Ammon's horn (tissue), 1 donor: ENCODE measurements around the gene ARGLU1.

ENCODE experiments used
- DNase-seq: peaks from one replicate; pipeline ENCODE4 v3.0.0-alpha.2; 2016; ENCODE audit warnings: low spot score

The ARGLU1 gene

DNA sequence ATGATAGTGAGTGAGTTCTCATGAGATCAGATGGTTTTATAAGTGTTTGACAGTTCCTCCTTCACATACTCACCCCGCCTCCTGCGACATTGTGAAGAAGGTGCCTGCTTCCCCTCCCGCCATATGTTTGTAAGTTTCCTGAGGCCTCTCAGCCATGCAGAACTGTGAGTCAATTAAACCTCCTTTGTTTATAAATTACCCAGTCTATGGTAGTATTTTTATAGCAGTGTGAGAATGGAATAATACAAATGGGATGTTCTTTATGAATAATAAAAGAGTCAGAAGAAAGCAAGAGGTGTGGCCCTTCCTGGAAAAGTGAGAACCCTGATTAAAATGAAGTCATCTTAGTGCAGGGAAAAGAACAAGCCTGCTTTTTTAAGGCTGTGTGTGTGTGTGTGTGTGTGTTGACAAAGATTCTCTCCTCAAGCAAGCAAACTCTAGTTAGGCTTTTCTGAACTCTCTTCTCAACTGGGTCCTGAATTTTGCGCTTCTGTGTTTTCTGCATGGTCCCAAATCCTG is 18.8 kb upstream of the ARGLU1 start:
- no peak for DNase-seq

DNA sequence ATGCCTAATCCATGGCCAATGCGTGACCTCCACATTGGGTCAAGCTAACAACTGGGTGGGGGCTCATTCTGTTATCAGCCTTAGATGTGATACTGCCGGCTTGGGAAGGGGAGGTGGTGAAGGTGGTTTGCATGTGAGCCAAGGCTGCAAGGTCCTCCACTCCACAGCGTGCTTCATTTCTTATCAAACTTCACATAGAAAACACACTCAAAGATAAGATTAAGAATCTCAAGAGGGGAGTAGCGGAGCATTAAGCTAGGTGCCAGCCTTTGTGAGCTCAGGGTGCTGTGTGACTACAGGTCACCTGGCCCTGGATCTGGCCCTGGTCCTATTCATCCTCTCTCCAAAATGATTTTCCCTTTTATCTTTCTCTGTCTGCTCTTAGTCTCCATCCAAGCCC is 13.3 kb upstream of the ARGLU1 start:
- DNase-seq: no peak

DNA sequence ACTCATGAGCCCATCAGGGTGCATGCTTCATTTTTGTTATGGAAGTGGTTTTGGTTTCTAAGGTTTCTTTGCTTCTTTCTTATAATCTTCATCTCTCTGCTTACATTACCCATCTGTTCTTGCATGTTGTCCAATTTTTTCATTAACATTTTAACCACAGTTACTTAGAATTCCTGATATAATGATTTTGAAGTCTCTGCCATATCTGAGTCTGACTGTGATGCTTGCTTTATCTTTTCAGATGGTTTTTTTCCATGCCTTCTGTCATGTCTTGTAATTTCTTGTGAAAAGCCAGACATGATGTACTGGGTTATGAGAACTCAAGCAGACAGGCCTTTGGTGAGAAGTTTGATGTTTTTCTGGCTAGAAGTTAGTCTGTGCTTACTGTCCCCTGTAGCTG is 8.0 kb upstream of the ARGLU1 start:
- DNase-seq: no peak

DNA sequence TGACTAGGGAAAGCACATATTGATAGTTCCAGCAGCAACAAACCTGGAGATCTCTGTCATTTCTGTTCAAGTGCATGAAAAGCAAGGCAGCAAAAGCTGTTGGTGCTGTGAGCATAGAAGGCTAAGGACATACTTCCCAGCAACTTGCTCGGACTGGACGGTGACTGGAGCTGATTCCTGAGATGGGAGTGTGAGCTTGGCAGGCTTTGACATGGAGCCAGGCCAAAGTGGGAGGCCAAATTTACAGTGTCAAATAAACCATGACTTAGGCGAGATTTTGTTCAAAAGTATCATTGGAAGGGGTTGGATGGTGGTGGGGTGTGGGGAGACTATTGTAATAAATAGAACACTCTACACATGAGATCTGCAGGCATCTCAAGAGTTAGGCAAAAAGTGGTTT is 5.9 kb upstream of the ARGLU1 start:
- DNase-seq: no peak

DNA sequence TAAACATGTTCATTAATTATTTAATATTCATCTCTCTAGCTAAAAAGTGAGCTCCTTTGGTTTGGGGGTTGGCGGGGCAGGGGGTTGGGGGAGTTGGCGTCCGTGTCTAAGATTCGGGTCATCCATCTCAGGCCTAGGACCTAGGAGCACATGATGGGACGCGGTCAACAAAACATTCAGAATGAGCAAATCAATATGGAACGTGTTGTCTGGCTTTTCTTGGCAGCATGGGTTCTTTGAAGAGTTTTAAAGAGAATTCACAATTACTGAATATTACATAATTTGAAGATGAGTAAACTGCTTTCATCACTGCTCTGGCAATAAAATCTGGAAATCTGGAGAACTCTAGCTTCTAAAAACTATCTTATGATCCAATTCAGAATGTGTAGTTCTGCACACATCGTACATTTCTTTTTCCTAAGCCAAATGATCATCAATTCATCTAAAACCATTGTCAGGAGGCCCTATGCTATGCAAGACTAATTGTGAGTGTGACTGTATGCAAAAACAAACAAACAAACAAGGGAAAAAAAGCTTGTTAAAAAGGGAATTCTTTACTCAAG is 5.4 kb upstream of the ARGLU1 start:
- peak; percentile 13 for DNase-seq

DNA sequence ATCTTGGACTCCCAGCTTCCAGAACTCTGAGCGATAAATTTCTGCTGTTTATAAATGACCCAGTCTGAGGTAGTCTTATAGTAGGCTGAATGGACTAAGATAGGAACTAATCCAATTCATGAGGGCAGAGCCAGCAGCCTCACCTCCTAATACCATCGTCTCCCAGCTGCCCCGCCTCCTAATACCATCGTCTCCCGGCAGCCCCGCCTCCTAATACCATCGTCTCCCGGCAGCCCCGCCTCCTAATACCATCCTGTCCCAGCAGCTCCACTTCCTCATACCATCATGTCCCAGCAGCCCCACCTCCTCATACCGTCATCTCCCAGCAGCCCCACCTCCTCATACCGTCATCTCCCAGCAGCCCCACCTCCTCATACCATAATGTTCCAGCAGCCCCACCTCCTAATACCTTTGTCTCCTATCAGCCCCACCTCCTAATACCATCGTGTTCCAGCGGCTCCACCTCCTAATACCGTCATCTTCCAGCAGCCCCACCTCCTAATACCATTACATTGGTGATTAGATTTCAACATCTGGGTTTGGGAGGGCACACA is 2.4 kb upstream of the ARGLU1 start:
- DNase-seq: peak; percentile 21

DNA sequence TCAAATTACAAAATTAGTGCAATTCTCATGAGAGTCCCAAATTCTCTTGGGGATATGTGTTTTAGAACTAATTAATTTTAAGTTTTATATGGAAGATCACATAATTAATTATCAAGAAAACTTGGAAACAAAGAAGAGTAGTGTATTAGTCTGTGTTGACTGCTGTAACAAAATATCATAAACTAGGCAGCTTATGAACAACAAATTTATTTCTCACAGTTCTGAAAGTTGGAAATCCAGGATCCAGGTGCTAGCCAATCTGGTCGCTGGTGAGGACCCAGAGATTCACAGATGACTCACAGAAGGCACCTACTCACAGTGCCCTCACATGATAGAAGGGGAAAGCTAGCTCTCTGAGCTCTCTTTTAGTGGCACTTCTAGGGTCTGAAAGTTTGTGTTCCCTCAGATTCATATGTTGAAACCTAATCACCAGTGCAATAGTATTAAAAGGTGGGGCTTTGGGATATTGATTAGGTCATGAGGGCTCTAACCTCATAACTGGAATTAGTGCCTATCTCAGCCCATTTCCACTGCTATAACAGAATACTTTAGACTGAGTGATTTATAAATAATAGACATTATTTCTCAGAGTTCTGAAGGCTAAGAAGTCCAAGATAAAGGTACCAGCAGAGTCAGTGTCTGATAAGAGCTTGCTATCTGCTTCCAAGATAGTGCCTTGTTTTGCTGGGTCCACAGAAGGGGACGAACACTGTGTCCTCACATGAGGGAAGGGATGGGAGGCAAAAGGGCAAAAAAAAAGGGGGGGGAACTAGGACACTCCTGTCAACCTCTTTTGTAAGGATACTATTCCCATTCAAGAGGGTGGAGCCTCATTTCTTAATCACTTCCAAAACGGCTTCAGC is 1.5 kb upstream of the ARGLU1 start:
- no peak for DNase-seq

DNA sequence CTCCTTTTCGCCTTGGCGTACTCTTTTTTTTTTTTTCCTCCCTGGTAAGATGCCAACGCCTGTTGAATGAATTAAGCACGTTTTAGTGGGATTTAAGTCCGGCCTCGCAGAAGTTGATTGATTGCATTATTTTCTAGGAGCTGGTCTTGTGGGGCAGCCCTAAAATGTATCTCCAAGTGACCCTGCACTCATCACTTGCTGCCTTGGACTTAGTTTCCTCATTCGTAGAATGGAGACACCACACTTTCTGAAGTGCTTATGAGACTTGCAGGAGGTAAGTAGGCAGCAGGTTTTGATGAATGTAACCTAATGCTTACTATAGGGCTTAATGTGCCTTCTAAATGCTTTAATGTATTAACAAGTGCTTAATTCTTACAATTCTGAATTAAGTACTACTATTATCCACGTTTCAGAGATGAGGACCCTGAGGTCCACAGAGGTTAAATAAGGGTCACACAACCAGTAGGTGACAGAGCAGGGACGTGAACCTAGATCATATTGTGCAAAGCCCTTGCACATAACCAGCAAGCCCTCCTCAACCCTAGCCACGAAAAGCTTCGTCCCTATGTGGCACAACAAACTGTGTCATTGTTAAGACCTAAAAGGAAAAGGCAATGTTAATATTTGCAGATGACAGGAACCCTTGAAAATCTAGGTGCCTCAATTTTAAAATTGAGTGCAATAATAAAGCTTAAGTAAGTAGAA is 514 bp upstream of the ARGLU1 start:
- DNase-seq: peak; percentile 7

DNA sequence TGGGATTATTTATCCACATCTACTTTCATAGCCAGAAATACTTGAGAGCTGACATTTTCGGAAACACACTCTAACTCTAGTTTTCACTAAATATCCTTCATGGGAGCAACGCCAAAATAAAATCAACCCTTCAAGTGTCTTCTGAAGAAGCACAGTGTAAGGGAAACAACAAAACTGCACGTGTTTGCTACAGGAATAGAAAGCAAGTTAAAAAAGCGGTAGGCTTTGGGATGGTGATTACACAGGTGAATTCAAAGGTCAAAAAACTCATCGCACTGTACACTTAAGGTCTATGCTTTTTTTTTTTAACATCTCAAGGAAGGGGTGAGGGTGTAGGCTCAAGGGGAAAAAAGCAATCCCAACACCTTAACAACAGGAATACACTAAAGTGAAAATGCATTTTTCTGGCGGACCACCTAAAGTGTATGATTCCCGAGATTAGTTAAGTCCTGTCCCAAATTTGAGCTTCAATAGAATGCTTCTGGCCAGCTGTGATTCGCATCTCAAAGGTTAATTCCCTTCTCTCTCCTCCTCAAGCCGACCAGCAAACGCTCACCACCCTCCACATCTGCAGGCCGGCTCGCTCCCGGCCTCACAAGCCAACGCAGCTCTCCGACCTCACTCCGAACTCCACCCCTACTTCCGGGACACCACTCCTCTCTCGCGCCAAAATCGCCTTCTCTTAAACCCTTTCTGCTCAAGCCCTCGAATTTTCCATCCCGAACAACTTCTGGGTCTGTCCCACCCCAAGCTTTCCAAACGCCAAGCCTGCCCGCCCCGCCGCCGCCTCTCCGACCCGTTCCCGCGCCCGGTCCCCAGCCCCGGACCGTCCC is 1.1 kb downstream of the ARGLU1 start:
- peak; percentile 66 for DNase-seq

DNA sequence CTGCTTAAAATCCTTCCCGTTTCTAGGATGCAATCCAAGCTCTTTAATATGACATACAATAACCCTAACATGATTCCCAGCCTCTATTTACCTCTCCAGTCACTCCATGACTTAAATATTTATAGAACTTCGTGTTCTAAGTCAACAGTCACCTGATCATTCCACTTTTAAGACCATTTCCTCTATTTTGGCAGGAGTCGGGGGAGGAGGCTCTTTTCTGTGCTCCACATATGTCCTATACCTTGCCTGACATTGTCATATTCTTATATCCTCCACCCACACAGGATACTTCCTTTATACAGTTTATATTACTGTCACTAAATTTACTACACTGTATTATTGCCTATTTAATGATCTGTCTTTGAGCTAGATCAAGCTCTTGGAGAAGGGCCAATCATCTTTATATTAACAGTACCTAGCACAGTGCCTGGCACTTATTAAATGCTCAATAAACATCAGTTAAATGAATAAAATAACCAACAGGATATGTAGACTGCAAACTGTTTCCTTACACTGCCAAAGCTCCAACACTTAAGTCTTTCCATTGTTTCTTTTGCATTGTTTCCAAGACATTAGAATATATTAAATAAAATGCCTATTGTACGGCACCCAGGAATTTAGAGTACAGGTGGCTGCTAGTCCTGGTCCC is 2.7 kb downstream of the ARGLU1 start:
- no peak for DNase-seq

DNA sequence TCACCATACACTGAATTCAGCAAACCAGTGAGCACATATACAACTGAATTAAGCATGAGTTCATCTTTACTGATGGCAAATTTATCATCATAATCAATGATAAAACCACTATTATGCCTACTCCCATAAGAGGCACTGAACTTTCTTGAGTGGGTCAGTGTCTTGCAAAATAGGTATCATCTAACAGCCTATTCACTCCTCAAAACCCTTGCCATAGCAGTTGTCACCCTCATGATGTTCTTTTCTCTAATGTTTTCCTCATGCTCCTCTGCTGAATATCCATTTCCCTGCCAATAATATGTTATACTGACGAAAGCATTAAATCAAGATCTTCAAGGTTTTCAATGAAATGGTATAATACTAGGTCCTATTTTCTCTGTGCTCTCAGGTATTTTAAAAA is 5.6 kb downstream of the ARGLU1 start:
- no peak for DNase-seq

DNA sequence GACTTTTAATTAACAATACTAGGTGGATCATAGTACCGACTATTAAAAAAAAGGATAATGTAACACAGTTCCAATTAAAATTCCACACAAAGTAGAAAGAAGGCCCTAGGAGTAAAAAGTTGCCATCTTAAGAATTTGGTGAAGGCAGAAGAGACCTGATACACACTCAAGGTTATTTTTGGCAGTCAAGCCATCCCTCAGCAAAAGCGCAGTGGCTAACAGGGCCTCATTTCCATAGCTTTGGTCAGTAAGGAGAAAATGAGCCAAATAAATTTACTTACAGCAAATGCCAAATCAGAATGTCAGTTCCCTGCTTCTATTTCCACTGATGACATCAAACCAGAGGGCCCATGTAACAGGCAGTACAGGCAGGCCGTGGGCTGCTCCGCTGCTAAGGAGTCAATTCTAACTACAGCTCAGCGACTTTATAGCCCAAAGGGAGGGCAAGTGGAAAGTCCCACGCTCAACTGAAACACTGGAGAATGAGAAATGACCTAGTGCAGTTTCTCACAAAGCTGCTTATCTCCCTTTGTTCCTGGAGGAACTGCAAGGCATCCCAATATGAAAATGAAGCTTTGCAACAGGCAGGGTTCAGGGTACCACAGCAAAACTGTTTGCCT is 6.3 kb downstream of the ARGLU1 start:
- DNase-seq: peak; percentile 18

DNA sequence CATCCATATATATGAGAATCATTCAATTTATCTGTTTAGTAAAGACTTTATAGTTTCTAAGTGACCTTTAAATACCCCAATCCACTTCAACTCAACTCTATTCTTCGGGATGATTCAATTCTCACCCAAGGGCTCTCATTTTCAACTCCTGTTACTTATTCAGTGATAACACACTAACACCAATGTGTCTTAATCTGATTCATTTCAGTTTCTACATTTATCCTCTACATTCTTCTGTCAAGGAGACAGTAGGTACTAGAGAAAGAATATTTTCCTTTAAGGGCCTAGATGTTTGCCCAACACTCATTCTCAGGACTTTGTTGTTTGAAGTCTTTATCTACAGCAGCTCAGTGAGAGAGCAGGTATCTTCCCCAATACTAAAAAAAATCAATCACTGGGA is 7.1 kb downstream of the ARGLU1 start:
- DNase-seq: no peak

DNA sequence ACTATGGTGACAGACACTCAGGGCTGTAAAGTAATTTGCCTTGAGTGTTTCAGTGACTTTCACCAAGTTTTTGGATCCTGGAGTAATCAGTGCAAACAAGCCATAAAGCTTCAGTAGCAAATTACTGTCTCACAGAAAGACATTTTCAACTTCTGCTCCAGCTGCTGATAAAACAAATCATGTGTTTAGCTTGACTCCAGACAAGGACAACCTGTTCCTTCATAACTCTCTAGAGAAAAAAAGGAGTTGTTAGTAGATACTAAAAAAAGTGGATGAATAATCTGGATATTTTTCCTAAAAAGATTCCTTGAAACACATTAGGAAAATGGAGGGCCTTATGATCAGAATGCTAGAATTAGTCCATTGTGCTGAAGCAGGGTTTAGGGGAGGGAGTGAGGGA is 9.4 kb downstream of the ARGLU1 start:
- no peak for DNase-seq

DNA sequence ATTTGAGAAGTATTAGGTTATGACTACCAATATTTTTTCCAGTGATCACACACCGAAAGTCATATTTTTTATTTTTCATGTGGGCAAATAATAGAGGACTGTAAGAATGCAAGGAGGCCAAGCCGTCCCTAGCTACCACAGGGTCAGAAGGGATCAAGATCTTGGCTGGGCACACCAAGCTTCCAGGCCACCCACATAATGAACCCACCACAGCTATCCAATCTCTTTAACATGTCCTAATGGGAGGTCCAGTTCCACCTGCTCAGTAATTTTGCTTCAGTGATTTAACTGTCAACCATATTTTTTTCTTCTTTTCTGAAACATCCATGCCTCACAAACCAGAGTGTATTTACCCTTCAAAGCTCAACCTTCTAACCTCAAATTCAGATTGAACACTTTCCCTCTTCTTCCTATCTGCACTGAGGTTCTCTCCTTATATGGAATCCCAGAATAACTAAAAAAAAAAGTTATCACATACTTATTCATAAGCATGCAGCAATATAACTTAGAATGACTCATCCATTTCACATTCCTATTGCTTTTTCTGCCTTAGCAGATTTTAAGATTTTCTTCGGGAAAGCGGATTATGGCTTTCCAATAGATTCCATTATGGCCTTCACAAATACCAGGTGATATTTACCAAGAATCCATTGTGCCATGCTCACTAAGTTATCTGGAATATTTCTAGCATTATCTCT is 12.2 kb downstream of the ARGLU1 start:
- DNase-seq: no peak

DNA sequence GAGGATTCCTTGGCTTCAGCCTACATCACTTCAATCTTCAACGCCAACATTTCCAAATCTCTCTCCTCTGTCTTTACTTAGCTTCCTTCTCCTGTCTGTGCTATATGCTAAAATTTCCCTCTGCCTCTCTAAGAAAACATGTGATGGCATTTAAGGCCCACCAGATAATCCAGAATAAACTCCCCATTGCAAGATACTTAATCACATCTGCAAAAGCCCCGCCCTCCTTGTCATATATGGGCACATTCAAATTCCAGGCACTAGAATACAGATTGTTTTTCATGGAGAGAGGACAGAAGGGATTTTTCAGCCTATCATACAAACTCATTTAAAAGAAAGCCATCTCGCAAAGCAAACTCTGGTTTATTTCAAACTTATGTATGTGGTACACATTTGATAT is 16.2 kb downstream of the ARGLU1 start:
- no peak for DNase-seq

DNA sequence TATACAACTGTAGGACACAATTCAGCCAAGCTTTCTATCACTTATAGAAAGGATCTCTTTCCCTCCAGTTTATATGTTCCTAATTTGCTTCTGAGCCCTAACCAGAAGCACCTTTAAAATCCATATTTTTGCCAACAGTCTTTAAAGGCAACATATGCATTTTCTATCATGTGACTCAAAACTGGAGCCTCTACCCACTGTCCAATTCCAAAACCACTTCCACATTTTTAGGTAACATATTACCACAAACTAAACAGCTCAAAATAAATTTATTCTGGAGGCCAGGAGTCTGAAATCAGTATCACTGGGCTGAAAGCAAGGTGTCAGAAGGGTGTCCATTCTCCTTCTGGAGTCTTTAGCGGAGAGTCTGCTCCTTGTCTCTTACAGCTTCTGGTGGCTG is 16.6 kb downstream of the ARGLU1 start:
- no peak for DNase-seq

DNA sequence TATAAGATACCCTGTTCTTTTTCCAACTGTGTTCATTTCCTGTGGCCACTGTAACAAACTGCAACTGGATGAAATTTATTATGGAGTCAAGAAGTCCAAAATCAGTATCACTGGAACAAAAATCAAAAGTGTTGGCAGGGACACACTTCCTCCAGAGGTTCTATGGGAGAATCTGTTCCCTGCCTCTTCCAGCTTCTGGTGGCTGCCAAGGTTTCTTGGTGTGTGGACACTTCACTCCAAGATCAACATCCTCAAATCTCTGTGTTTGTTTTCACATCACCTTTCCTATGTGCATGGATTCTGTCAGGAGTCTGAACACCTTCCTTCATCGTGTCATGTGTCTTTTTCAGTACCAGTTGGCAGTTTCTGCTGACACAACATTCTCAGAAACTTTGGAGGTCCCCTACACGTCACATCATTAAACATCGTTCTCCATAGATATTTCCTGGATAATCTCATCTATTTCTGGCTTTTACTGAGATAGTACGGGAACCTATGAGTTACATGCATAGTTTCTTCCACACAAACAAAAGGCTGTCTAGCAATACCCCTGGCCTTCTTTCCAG is 17.3 kb downstream of the ARGLU1 start:
- DNase-seq: no peak

DNA sequence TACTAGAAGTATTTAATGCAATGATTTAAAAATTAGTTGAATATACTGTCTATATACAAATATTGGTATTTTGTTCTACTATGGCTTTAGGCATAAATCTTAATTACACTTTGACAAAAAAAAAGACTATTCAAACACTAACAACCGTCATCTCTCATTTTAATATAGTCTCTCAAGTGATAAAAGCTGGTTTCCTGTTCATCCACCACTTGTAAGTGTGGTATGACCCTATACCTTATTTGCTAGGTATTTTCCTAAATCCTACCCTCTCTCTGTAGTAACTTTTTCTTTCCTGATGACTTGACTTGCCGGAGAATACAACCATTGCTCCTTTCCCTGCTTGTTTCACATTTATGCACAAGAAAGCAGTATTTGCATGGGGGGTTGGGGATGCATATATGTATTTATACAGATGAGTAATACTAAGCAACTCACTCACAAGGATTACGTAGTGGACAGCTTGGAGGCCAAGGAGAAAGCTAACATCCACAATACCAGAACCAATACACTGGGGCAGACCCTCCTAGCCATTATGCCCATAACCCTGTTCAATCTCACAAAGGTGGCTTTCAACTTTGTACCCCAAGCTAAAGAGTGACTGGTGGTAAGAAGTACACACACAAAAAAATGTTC is 19.8 kb downstream of the ARGLU1 start:
- DNase-seq: no peak
